H1 (cell line): ENCODE measurements around the gene PPP2R3C. TPM values are rescaled to one million over a fixed set of nuclear protein-coding genes. Genes with fewer than 3 reads are reported as not detected.

Source experiments
- BCL11A ChIP-seq, 2 experiments: IDR thresholded peaks; one replicate each; pipeline ENCODE4 v1.6.1; 2011; ENCODE audit warnings: low read depth in 2 of 2, low read length in 2 of 2, mild to moderate bottlenecking in 2 of 2
- CTBP2 ChIP-seq: IDR thresholded peaks from 2 replicates; pipeline ENCODE4 v1.7.0; 2011; ENCODE audit warnings: borderline replicate concordance, mild to moderate bottlenecking, moderate library complexity, mixed read lengths, low read length; ENCODE audit not compliant: insufficient read depth, insufficient read length
- CTCF ChIP-seq, 3 experiments: IDR thresholded peaks; 1 replicate in 2 of 3; 2 replicates in 1 of 3; pipeline versions ENCODE4 v1.5.1 to v1.6.1; 2011; ENCODE audit warnings: low read length in 3 of 3, mild to moderate bottlenecking in 3 of 3, inconsistent platforms in 2 of 3, low read depth in 1 of 3, moderate library complexity in 1 of 3; ENCODE audit not compliant: insufficient read depth in 1 of 3; ENCODE audit errors: control extremely low read depth in 1 of 3
- E2F6 ChIP-seq: IDR thresholded peaks from 2 replicates; pipeline ENCODE4 v1.6.1; 2012; ENCODE audit warnings: inconsistent platforms
- MAFK ChIP-seq: IDR thresholded peaks from 2 replicates; pipeline ENCODE4 v1.6.1; 2012; ENCODE audit warnings: low read depth, mild to moderate bottlenecking, improper control_type of control experiment, low read length
- SIRT6 ChIP-seq: IDR thresholded peaks from one replicate; pipeline ENCODE4 v1.7.1; 2012; ENCODE audit warnings: low read length, inconsistent platforms
- polyA plus RNA-seq, 7 experiments: library from polyadenylated mRNA; depleted of rRNA in 3 of 7; stranded (reverse) in 5 of 7; unstranded in 2 of 7; fragments of >200 nt in 5 of 7; fragments of 200-250 nt in 2 of 7; gene quantifications; 1 replicate in 5 of 7; 2 replicates in 1 of 7; 4 replicates in 1 of 7; pipeline versions ENCODE4 v1.2.1 to v1.2.3, GENCODE V29; 2011 to 2013; ENCODE audit warnings: missing spikeins in 2 of 7, mixed read lengths in 2 of 7
- total RNA-seq: library from RNA; stranded (reverse); fragmentation: NEBNext Ultra II Directional; extraction: Animal tissue kit (Norgen Biotek cat#: 25700); gene quantifications from 2 replicates; pipeline ENCODE4 v1.2.1, GENCODE V29; 2021
- TF ChIP-seq, protein P1 (sequence below): fragments of 300-600 bp; sonication (generic); IDR thresholded peaks from 2 replicates; pipeline ENCODE4 v1.7.1; 2012; ENCODE audit warnings: low read length, moderate library complexity, mild to moderate bottlenecking, inconsistent platforms; ENCODE audit not compliant: insufficient replicate concordance
- TF ChIP-seq, protein P2 (sequence below): IDR thresholded peaks from 2 replicates; pipeline ENCODE4 v1.6.1; 2012; ENCODE audit warnings: inconsistent platforms

The PPP2R3C gene
- total and polyA plus RNA-seq, 2 of the 8 experiments (the other 6 are each of a cell fraction or from before 2014, with no cell fraction given), result 7.1 to 26.7 TPM

- TF ChIP-seq, protein P1, sequence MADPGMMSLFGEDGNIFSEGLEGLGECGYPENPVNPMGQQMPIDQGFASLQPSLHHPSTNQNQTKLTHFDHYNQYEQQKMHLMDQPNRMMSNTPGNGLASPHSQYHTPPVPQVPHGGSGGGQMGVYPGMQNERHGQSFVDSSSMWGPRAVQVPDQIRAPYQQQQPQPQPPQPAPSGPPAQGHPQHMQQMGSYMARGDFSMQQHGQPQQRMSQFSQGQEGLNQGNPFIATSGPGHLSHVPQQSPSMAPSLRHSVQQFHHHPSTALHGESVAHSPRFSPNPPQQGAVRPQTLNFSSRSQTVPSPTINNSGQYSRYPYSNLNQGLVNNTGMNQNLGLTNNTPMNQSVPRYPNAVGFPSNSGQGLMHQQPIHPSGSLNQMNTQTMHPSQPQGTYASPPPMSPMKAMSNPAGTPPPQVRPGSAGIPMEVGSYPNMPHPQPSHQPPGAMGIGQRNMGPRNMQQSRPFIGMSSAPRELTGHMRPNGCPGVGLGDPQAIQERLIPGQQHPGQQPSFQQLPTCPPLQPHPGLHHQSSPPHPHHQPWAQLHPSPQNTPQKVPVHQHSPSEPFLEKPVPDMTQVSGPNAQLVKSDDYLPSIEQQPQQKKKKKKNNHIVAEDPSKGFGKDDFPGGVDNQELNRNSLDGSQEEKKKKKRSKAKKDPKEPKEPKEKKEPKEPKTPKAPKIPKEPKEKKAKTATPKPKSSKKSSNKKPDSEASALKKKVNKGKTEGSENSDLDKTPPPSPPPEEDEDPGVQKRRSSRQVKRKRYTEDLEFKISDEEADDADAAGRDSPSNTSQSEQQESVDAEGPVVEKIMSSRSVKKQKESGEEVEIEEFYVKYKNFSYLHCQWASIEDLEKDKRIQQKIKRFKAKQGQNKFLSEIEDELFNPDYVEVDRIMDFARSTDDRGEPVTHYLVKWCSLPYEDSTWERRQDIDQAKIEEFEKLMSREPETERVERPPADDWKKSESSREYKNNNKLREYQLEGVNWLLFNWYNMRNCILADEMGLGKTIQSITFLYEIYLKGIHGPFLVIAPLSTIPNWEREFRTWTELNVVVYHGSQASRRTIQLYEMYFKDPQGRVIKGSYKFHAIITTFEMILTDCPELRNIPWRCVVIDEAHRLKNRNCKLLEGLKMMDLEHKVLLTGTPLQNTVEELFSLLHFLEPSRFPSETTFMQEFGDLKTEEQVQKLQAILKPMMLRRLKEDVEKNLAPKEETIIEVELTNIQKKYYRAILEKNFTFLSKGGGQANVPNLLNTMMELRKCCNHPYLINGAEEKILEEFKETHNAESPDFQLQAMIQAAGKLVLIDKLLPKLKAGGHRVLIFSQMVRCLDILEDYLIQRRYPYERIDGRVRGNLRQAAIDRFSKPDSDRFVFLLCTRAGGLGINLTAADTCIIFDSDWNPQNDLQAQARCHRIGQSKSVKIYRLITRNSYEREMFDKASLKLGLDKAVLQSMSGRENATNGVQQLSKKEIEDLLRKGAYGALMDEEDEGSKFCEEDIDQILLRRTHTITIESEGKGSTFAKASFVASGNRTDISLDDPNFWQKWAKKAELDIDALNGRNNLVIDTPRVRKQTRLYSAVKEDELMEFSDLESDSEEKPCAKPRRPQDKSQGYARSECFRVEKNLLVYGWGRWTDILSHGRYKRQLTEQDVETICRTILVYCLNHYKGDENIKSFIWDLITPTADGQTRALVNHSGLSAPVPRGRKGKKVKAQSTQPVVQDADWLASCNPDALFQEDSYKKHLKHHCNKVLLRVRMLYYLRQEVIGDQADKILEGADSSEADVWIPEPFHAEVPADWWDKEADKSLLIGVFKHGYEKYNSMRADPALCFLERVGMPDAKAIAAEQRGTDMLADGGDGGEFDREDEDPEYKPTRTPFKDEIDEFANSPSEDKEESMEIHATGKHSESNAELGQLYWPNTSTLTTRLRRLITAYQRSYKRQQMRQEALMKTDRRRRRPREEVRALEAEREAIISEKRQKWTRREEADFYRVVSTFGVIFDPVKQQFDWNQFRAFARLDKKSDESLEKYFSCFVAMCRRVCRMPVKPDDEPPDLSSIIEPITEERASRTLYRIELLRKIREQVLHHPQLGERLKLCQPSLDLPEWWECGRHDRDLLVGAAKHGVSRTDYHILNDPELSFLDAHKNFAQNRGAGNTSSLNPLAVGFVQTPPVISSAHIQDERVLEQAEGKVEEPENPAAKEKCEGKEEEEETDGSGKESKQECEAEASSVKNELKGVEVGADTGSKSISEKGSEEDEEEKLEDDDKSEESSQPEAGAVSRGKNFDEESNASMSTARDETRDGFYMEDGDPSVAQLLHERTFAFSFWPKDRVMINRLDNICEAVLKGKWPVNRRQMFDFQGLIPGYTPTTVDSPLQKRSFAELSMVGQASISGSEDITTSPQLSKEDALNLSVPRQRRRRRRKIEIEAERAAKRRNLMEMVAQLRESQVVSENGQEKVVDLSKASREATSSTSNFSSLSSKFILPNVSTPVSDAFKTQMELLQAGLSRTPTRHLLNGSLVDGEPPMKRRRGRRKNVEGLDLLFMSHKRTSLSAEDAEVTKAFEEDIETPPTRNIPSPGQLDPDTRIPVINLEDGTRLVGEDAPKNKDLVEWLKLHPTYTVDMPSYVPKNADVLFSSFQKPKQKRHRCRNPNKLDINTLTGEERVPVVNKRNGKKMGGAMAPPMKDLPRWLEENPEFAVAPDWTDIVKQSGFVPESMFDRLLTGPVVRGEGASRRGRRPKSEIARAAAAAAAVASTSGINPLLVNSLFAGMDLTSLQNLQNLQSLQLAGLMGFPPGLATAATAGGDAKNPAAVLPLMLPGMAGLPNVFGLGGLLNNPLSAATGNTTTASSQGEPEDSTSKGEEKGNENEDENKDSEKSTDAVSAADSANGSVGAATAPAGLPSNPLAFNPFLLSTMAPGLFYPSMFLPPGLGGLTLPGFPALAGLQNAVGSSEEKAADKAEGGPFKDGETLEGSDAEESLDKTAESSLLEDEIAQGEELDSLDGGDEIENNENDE, result no peak
- TF ChIP-seq SIRT6 (no peak), MAFK (no peak), CTBP2 (no peak), BCL11A (IDR thresholded peaks at IDR 0.05; ENCODE audit: low read depth in 2 of 2, low read length in 2 of 2) (no peak), E2F6 (no peak), CTCF (IDR thresholded peaks at IDR 0.05; ENCODE audit: control extremely low read depth in 1 of 3, insufficient read depth in 1 of 3, low read depth in 1 of 3, low read length in 3 of 3) (no peak)
- TF ChIP-seq, protein P2, sequence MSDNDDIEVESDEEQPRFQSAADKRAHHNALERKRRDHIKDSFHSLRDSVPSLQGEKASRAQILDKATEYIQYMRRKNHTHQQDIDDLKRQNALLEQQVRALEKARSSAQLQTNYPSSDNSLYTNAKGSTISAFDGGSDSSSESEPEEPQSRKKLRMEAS, result no peak
Measured at GRCh38 chr14:35085441-35085840, 36.3 kb downstream of the PPP2R3C start (continued).
